COLO668 (cell line): ENCODE measurements around the gene NTN3.
"Not testable (repeated sequence)": the region's sequence is repeated elsewhere in the genome, so short reads cannot be mapped to it uniquely, and the experiment has no call there.

Experiments
- DNase-seq: peaks from one replicate; lab custom pipeline; 2025; ENCODE audit not compliant: unreplicated experiment; lab: John Stamatoyannopoulos, UW

Gene NTN3

DNA sequence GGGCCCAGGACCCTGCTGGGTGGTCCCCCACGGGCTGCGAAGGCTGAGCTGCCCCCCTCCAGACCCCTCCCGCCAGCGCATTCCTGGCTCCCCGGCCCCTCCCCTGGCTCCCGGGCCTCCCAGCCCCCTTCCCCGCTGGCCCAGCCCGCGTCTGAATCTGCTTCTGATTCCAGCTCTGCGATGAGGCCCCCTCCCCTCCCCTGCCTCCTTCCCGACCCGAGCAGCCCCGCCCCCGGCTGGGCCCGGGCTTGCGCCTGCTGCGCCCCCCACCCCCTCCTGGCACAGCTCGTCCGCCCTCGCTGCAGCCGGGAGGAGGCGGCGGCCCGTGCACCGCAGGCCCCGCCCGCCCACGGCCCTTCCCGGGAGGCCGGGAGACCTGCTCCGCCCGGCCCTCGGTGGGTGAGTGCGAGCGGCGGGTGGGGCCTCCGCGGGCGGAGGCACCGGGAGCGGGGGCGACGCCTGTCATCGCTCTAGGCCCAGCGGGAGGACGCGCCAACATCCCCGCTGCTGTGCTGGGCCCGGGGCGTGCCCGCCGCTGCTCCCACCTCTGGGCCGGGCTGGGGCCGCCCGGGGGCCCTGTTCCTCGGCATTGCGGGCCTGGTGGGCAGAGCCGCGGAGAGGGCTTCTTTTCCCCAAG lies at the start of gene NTN3:
Gene NTN3, plus strand, starts transcription at position 282 of the 637 bp plus-strand sequence. CDS start 405 bp downstream, outside the sequence.
- DNase-seq: peak; percentile 49

DNA sequence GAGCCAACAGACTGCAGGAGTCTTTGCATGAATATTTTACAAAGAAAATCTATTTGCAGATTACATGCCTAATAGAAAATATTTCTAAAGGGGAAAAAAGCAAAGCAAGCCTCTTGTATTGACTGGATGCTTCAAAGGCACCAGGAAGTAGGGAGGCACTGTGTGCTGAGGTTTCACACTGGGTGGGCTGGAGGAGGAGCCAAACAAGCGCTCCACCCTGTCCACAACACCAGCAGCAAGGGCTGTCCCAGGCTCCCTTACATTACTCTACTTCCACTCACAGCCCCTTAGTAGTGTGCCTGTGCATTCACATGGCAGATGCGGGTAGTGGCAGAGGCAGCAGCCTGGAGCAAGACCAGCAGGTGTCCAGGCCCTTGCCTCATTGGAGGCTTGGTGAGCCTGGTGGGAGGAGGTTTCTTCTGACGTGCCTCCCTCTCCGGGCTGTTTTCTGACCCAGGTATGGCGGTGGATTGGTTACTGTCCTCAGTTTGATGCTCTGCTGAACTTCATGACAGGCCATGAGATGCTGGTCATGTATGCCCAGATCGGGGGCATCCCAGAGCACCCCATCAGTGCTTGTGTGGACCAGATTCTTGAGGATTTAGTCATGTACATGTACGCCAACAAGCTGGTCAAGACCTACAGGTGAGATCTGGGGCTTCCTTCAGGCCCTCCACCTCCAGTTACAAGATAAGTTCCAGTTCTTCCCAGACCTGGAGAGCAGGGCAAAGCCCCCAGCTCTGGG lies 48.8 kb upstream of the NTN3 start:
- DNase-seq: no peak

DNA sequence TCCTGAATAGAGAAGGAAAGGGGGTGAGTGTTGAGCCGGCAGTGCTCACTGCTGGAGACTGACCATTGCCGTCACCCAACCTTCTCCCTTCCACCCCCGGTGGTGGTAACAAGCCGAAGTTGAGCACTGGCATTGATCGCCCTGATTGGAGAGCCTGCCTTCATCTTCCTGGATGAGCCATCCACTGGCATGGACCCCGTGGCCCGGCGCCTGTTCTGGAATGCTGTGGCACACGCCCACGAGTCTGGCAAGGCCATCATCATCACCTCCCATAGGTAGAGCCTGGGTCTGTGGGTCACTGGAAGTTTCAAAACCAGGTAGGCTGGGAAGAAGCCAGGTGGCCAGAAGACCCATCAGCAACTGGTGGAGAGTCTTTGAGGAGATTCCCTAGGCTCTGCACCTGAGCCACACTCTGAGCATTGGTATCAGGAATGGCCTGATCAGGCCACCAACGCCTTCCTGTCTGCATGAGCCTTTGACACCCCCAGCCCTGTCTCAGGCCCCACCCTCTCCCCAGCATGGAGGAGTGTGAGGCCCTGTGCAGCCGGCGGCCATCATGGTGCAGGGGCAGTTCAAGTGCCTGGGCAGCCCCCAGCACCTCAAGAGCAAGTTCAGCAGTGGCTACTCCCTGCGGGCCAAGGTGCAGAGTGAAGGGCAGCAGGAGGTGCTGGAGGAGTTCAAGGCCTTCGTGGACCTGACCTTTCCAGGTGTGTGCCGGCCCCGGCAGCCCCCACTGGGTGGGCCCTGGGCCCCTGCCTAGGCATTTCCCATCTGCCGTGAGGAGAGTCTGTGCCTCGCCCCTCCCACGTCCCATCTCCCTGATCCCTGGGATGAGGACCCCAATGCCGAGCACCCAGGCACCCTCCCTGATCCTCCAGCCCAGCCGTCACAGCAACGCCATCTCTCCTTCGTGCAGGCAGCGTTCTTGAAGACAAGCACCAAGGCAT lies 46.8 kb upstream of the NTN3 start:
- no peak for DNase-seq

DNA sequence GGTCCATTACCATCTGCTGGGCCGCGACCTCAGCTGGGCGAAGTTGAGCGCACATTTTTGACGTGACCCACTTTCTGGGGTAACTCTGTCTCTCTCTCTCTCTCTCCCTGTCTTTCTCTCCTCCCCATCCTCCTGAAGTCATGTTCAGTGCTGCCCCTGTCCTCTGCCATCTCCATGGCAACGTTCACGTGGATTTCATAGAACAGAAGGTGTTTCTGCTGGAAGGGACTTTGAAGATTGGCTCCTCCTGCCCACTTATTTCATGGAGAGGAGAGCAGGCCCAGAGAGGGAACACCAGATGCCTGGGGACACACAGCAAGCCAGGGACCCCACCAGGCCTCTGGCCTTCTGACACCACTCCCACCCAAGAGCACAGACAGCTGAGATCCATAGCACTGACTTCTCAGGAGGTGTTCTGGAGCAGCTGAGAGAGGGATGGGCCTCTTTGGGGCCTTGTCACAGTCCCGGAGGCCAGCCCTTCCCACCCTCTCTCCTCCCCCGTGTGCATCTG lies 46.0 kb upstream of the NTN3 start:
- no peak for DNase-seq

DNA sequence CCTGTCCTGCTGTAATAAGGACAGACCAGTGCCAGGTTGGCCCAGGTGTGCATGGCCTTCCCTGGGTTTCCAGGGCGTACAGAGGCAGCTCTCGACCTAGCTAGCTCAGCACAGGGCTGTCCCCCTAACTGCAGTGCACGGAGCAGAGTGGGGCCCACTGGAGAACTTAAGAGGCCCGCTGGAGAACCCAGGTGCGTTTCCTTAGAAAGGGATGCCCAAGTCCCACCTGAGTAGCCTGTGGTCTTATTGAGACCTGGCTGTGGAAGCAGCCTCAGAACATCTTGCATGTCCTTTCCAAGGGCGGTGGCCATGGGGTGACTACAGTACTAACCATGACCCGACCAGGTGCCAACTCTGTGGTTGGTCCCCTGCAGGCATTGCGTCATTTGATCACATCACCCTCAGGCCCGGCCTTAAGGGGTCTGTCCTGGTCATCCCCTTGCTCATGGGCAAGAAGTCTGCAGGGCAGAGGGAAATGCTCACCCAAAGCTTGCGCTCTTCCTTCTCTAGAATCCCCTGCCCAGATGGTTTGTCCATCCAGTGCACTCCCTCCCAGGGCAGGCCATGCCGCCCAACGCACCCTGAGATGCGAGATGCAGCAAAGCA lies 45.2 kb upstream of the NTN3 start:
- no peak for DNase-seq

DNA sequence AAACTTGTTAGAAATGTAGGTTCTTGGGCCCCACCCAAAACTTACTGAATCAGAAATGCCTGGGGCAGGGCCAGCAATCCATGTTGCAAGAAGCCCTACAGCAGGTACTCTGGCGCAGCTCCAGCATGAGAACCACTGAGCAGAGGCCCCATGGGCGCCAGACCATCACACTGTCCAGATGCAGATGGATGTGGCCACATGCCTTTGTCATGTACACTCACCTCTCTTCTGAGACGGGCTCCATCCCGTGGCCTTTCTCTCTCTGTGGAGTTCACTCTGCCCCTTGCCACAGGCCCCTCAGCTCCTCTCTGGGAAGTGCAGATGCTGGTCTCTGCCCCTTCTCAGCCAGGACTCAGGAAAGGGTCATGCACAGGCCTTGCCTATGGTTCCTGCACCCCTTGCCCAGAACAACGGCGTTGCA lies 44.1 kb upstream of the NTN3 start:
- no peak for DNase-seq

DNA sequence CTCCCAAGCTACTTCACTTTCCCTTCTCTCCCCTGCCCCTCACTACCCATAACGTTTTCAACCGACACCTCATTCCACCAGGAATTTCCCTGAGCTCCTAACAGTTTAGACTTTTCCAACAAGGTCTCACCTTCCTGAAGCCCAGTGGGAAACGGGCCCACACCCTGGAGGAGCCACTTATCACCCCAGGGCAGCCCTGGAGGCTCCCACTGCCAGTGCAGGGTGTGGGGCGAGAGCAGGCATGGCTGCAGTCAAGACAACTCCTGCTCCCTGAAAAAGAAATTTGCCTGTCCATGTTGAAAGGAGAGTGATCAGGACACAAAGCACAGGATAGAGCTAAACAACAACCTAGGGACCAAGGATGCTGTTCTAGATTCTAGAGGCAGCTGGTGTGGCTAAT lies 43.6 kb upstream of the NTN3 start:
- DNase-seq: no peak

DNA sequence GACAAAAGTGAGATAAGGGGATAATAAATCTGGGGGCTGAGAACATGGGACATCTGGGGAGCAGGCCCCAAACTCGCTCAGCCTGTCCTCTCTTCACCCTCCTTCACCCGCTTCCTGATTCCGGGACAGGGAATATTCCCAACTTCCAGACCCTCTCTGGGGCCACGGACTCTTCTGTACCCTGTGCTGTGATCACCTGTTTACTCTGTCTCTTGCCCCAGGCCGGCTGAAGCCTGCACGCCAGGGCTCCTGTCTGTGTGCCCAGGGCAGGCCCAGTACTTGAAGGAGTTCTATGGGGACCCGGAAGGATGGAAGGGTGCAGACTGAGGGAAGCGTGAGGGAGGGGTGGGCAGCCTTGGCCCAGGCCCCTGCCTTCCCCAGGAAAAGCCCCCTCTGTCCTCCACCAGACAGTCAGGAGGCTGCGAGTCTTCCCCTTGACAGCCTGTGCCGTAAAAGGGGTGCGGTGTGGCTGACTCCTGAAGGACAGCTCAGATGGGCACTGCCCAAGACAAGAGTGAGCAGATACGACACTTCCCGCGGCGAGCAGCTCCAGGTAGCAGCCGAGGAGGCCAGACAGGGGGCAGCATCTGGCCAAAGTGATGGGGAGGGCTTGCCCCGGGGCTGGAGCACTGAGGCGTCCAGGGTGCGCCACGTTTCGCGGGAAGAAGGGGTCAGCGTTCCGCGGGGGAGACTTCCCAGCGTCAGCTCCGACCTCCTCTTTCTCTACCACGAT lies 42.9 kb upstream of the NTN3 start:
- peak; percentile 67 for DNase-seq

DNA sequence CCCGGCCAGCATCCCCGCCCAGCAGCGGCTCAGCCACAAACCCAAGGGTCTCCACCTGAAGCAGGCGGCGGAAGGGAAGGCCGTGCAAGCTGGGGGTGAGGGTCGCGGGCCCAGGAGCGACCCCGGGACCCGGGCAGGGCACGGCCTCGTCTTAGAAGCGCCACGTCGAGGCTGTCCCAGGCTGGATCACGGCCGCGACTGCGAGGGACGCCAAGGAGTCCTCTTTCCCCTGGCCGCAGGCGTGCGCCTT lies 42.4 kb upstream of the NTN3 start:
- DNase-seq: no peak

DNA sequence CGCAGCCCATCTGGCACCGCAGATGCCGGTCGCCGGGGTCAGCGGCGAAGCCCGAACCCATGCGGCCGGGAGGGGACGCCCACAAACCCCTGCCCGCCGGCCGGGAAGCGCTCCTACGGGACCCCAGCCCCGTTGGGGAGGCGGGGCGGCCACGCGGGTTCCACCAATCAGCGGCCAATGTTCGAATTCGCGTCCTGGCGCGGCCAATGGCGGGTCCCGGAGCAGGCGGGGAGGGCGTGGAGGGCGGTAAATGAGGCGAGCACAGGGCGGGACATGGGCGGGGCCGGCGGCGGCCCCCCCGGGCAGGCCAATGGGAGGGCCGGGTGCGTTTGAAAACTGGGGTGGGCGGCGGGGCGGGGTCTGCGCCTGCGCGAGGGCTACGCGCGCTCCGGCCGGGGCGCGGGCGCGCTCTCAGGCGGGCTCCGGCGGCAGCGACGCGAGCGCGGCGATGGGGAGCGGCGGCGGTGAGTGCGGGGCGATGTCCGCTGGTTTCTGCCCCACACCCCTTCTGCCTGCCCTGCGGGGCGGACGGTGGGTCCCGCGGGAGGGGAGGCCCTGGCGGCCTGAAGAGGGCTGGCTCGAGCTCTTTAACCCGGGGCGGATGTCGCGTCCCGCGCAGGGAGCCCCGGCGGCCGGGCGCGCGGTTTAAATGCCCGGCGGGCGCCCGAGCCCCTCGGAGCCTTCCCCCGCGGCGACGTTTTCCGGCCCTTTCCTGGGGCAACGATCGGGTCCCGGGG lies 41.9 kb upstream of the NTN3 start, which contains the start of gene CCNF:
Gene CCNF, plus strand, starts transcription at position 414 of the 737 bp plus-strand sequence. Its CDS starts 35 bp downstream, at position 449.
- peak; percentile 98 for DNase-seq

DNA sequence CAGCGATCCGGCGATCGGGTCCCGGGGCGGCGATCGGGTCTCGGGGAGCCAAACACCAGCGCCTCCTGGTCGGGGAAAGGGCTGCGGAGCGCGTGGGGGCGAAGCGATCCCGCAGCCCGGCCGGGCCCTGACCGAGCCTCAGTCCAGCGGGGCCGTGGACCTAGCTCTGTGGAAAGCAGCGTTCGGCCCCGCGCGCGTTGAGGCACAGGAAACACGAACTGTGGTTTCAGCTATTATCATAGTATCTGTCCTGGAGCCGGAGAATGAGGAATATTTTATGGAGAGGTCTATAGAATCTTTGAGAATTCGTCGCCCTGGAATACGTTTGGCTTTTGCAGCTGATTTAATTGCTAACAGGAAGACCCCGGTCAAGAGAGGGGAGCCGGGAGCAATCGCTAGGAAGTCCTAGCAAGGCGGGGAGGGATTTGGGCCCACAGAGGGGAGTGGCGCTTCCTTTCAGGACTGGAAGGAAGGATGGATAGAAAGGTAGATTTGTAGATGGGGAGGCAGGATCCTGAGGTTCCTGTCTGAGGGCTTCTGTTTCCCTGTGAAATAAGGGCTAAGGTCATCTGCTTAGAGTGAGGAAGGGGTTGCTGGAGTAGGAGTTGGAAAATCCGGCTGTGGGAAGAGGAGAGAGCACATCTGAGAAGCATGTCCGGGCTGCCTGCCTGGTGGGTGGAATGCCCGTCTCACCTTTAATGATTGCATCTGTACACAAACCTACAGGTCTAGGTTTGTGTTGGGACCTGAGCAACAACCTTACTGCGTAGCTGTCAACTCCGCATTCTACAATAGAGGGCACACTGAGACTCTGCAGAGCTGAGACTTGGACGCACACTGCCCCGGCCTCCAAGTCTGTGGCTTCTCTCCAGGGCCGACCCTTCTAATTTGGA lies 41.1 kb upstream of the NTN3 start:
- DNase-seq: peak; percentile 31

DNA sequence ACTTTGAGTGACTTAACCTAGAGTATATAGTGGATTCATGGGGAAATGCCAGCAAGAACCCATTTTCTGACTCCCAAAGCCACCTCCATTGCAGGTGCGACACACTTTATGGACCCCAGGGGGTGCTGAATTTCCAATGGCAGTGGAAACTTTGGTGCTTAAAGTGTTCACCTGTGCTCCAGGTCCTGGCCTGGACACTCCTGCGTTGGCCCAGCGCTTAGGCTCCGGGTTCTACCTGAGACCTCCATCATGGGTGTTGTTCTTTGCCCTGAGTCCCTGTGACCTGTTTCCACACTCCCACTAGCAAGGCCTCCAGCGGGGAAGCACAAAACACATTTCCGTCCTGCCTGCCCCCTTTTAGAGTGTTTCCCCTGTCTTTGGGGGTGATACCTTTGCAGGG lies 38.8 kb upstream of the NTN3 start:
- no peak for DNase-seq

DNA sequence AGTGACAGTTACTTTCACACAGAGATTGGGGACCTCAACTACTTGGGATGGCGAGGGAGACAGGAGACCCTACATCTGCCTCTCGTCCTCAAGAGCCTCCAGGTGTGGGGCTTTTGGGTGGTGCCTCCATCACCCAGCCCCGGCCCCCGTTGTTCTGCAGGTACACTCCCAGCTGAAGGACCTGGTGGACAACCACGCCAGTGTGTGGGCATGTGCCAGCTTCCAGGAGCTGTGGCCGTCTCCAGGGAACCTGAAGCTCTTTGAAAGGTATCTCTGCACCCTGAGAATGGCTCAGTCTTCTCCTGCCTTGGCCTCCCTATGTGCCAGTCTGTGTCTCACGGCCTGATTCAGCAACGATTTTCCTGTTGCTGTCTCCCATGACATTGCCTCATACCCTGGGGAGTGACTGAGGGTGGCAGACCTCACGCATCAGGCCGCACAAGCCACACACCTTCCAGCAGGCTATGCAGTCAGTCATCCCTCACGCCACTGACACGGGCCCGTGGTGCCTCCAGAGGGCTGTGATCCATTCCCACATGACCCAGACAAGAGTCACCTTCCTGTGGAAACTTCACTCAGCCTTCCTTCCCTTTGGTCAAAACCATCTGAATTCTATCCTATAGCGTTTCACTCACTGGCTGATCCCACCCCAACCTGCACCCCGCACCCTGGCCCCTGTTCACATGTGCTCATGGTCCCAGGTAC lies 38.1 kb upstream of the NTN3 start:
- DNase-seq: no peak

DNA sequence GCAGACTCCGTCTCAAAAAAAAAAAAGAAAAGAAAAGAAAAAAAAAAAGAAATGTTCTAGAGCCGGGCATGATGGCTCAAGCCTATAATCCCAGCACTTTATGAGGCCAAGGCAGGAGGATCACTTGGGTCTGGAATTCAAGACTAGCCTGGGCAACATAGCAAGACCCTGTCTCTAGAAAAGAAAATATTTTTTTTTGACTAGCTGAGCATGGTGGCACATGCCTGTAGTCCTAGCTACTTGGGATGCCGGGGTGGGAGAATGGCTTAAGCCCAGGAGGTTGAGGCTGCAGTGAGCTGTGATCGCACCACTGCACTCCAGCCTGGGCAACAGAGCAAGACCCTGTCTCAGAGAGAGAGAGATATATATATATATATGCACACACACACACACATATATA lies 35.9 kb upstream of the NTN3 start:
- not testable (repeated sequence) for DNase-seq

DNA sequence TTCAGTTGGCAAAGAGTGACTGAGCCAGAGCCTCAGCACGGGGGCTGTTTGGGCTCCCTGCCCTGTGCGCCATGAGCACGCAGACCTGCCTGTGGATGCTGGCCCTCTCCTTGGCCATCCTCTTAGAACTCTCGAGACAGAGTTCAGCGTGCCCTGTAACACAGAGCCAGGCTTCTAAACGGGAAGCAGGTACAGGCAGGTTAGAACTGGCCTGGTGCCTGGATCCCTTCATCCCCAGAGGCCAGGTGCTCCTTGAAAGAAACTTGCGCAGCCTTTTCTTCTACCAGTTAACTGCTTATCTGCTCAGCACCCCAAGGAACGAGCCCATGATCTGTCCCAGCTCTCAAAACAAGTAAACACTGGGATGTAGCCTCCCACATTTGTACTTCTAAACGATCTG lies 35.0 kb upstream of the NTN3 start:
- no peak for DNase-seq

DNA sequence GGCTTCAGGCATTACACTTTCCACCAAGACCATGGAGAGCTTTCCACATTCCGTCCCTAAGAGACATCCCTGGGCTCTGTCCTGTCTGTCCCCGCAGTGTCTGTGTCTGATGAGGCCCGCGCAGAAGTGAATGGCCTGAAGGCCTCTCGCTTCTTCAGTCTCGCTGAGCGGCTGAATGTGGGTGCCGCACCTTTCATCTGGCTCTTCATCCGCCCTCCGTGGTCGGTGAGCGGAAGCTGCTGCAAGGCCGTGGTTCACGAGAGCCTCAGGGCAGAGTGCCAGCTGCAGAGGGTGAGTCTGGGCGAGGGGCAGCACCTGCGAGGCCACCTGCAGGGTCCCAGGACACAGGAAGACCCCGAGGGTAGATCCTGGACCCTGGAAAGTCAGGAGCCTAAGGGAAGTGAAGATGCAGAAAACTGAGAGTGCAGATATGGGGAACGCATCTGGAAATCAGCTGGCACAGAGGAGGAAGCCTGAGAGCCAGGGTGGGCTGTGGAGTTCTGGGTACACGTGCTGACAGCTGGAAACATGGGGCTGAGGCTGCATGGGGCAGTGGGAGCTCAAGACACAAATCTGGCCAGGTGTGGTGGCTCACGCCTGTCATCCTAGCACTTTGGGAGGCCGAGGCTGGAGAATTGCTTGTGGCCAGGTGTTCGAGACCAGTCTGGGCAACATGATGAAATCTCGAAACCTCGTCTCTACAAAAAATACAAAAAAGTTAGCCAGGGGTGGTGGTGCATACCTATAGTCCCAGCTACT lies 33.9 kb upstream of the NTN3 start:
- DNase-seq: no peak

DNA sequence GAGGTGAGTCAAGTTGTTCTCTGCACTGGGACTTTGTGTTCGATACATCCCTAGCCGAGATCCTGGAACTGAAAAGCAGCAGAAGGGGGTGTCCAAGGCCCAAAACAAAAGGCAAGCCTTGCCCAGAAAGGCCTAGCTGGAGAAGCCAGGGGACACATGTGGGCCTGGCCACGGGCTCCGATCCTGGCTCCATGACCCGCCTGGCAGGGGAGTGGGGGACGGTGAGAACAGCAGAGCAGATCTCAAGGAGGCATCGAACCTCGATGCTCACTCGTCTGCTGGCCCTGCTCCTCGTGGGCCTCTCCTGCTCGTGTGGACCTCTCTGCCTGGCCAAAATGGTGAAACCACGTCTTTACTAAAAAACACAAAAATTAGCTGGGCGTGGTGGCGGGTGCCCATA lies 33.0 kb upstream of the NTN3 start:
- no peak for DNase-seq
